Testis (tissue), 3 donors: ENCODE data around the gene DBNDD2. TPM values are rescaled to one million over a fixed set of nuclear protein-coding genes. Genes with fewer than 3 reads are reported as not detected.

ENCODE experiments used
- DNase-seq: peaks from one replicate; pipeline ENCODE4 v3.0.0-alpha.2; 2019
- H3K27ac ChIP-seq, 2 donors: fragments of 200-600 bp; sonication (generic); one replicate each; pipeline ENCODE4 v1.5.1; 2019
- H3K27me3 ChIP-seq: fragments of 200-600 bp; sonication (generic); one replicate; pipeline ENCODE4 v1.5.1; 2019
- H3K36me3 ChIP-seq: fragments of 200-600 bp; sonication (generic); one replicate; pipeline ENCODE4 v1.5.1; 2017; ENCODE audit warnings: low read depth; ENCODE audit errors: missing control alignments
- H3K4me1 ChIP-seq: fragments of 200-600 bp; sonication (generic); one replicate; pipeline ENCODE4 v1.5.1; 2019
- H3K4me3 ChIP-seq, 2 donors: fragments of 200-600 bp; sonication (generic); one replicate each; pipeline ENCODE4 v1.5.1; 2017 to 2019
- H3K9me3 ChIP-seq: fragments of 200-600 bp; sonication (generic); one replicate; pipeline ENCODE4 v1.5.1; 2017
- CTCF ChIP-seq, 3 experiments: fragments of 450-650 bp in 2 of 3; fragments of 200-600 bp in 1 of 3; sonication (generic) in 1 of 3; IDR thresholded peaks; one replicate each; pipeline ENCODE4 v1.5.1; 2016 to 2019; ENCODE audit warnings: antibody characterized with exemption in 3 of 3, mild to moderate bottlenecking in 2 of 3, moderate library complexity in 1 of 3
- POLR2A ChIP-seq: fragments of 450-650 bp; IDR thresholded peaks from one replicate; pipeline ENCODE4 v1.6.1; 2017; ENCODE audit warnings: antibody characterized with exemption, mild to moderate bottlenecking, moderate library complexity
- WGBS, 2 donors: methylation state at CpG; one replicate each; pipeline ENCODE4 v1.1.5; 2018; 5-methylcytosine and 5-hydroxymethylcytosine counted together
- intact Hi-C: fragments of 100-400 bp; cut with DNase I; formaldehyde crosslinking; loops from one replicate; pipeline ENCODE4 v1.15.1; 2023; ENCODE audit warnings: low total_unique reads
- polyA plus RNA-seq: library from polyadenylated mRNA; stranded (reverse); fragments of 350-450 nt; fragmentation: Illumina TruSeq; extraction: RNeasy Lipid Tissue Mini Kit (QIAGEN cat#74804); gene quantifications from one replicate; pipeline ENCODE4 v1.2.3, GENCODE V29; 2014; ENCODE audit warnings: low read depth, low replicate concordance; ENCODE audit not compliant: insufficient read depth
- total RNA-seq, 2 donors: library from RNA; depleted of rRNA; stranded (reverse); fragments of >200 nt; gene quantifications; one replicate each; pipeline ENCODE4 v1.2.3, GENCODE V29; 2016

DBNDD2 gene
- total and polyA plus RNA-seq, 3 donors from 2014 or later, result 7.9 to 39.3 (median 10.0) TPM

GRCh38 chr20:45440891-45441685, 33.0 kb downstream of the DBNDD2 start:
- Histone ChIP-seq H3K4me1 (no peaks in the 10 kb centered on the region), H3K27me3 (no peaks in the 10 kb centered on the region), H3K36me3 (no peaks in the 10 kb centered on the region), H3K9me3 (no peaks in the 10 kb centered on the region), H3K4me3 (no peak overlapping the region), H3K27ac (no peak overlapping the region)
- TF ChIP-seq CTCF (IDR thresholded peaks at IDR 0.05) (no peak), POLR2A (no peak)
- intact Hi-C loops, result loop anchor here (5.0 kb wide), 1 partner anchor 124 kb away; no protein-coding TSS in a partner anchor
- 78 to 79% methylated on average over 5 of the region's 5 CpGs for WGBS, 2 donors
- no peak for DNase-seq

- no peaks in the 10 kb centered on the region for H3K36me3 ChIP-seq
- H3K4me3 ChIP-seq, result no peak overlapping the region
- no peaks in the 10 kb centered on the region for H3K4me1 ChIP-seq
- TF ChIP-seq CTCF (IDR thresholded peaks at IDR 0.05), result no peak
- no peak for TF ChIP-seq POLR2A
- no peaks in the 10 kb centered on the region for H3K9me3 ChIP-seq
- no peaks in the 10 kb centered on the region for H3K27me3 ChIP-seq
- H3K27ac ChIP-seq, result no peak overlapping the region
- 86 to 96% methylated on average over 1 of the region's 1 CpG for WGBS, 2 donors
- DNase-seq, result no peak
- intact Hi-C loops, result loop anchor here (5.0 kb wide), 1 partner anchor 124 kb away; no protein-coding TSS in a partner anchor
Measured at GRCh38 chr20:45441746-45442145, 33.7 kb downstream of the DBNDD2 start.

GRCh38 chr20:45444050-45444449, 36.0 kb downstream of the DBNDD2 start:
- H3K9me3 ChIP-seq, result no peaks in the 10 kb centered on the region
- H3K36me3 ChIP-seq, result no peaks in the 10 kb centered on the region
- H3K27me3 ChIP-seq, result no peaks in the 10 kb centered on the region
- no peak overlapping the region for H3K27ac ChIP-seq
- H3K4me1 ChIP-seq, result no peaks in the 10 kb centered on the region
- H3K4me3 ChIP-seq, result no peak overlapping the region
- intact Hi-C loops, result loop anchor here (5.0 kb wide), 1 partner anchor 127 kb away; no protein-coding TSS in a partner anchor
- no peak for DNase-seq
- no peak for TF ChIP-seq POLR2A
- TF ChIP-seq CTCF (IDR thresholded peaks at IDR 0.05), result no peak

- no peaks in the 10 kb centered on the region for H3K36me3 ChIP-seq
- no peaks in the 10 kb centered on the region for H3K9me3 ChIP-seq
- no peaks in the 10 kb centered on the region for H3K4me1 ChIP-seq
- no peak overlapping the region for H3K27ac ChIP-seq
- no peaks in the 10 kb centered on the region for H3K27me3 ChIP-seq
- intact Hi-C loops, result no loop called here
- WGBS, 2 donors, result 75% methylated on average over 7 of the region's 7 CpGs
- DNase-seq, result no peak
- no peak overlapping the region for H3K4me3 ChIP-seq
- TF ChIP-seq POLR2A (no peak), CTCF (IDR thresholded peaks at IDR 0.05) (no peak)
Measured at GRCh38 chr20:45445805-45446562, 37.9 kb downstream of the DBNDD2 start.
